Measurements from ENCODE around the gene MRPS2.

- no peak for TF ChIP-seq POLR2A (IDR thresholded peaks at IDR 0.05)
- TF ChIP-seq, protein P1, sequence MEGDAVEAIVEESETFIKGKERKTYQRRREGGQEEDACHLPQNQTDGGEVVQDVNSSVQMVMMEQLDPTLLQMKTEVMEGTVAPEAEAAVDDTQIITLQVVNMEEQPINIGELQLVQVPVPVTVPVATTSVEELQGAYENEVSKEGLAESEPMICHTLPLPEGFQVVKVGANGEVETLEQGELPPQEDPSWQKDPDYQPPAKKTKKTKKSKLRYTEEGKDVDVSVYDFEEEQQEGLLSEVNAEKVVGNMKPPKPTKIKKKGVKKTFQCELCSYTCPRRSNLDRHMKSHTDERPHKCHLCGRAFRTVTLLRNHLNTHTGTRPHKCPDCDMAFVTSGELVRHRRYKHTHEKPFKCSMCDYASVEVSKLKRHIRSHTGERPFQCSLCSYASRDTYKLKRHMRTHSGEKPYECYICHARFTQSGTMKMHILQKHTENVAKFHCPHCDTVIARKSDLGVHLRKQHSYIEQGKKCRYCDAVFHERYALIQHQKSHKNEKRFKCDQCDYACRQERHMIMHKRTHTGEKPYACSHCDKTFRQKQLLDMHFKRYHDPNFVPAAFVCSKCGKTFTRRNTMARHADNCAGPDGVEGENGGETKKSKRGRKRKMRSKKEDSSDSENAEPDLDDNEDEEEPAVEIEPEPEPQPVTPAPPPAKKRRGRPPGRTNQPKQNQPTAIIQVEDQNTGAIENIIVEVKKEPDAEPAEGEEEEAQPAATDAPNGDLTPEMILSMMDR (IDR thresholded peaks at IDR 0.05) = no peak
Observed at GRCh38 chr9:135498381-135499126, 1.9 kb upstream of the MRPS2 start.
